ENCODE measurements around the gene RB1.
"Not testable (repeated sequence)": the region's sequence is repeated elsewhere in the genome, so short reads cannot be mapped to it uniquely, and the experiment has no call there.

RB1 gene

DNA sequence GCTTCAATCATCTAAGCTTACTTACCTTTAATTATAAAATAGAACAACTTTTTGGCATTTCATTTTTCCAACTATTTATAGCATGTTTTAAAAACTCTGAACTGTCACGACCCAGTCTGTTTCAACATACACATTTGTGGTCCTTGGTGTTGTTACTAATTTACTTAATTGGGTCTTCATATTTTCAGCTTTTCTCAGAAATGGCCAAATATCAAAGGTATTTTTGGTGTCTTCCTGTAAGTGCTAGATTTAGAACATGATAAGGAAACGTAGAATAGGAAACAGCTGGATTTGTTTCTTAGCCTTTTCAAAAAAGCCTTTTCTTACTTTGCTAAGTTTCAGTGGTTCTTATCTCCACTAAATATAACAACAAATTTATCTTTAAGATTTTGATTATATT is 97.9 kb downstream of the RB1 start:
- Mint-ChIP-seq H3K36me3 (peaks cover 5% of the 10 kb centered on the region), H3K9me3 (ENCODE audit: low read depth) (no peaks in the 10 kb centered on the region), H3K27me3 (no peaks in the 10 kb centered on the region), H3K4me1 (ENCODE audit: low read depth) (peaks cover 43% of the 10 kb centered on the region), H3K4me3 (no peak overlapping the region), H3K27ac (no peak overlapping the region)

GRCh38 chr13:48402325-48402932 is 98.9 kb downstream of the RB1 start:
- peaks cover 5% of the 10 kb centered on the region for H3K36me3 Mint-ChIP-seq
- H3K4me1 Mint-ChIP-seq (ENCODE audit: low read depth): peaks cover 45% of the 10 kb centered on the region
- H3K4me3 Mint-ChIP-seq: peak overlapping the region; percentile 20
- H3K27ac Mint-ChIP-seq: peak overlapping the region; percentile 55
- H3K27me3 Mint-ChIP-seq: no peaks in the 10 kb centered on the region
- H3K9me3 Mint-ChIP-seq (ENCODE audit: low read depth): no peaks in the 10 kb centered on the region

DNA sequence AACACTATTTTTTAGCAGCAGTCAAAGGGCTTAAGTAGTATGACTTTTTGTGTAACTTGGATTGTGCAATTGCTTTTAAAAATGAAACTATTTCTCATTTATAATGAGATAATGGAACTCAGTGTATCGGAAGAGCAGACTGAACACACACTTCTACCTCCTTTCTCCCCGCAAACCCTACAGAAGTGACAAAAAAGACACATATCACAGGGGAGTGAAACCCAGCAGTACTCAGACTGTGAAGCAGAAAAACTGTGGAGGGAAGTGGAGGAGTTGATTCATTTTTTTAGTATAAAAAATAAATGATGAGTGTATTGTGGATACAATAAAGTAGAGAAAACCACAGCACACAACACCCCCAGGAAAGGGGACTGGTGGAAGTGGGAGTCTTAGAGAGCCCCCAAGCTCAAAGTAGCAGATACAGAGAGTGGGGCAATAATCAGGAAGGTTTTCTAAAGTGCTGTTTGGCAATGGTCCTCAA is 99.6 kb downstream of the RB1 start:
- Mint-ChIP-seq H3K36me3 (peaks cover 5% of the 10 kb centered on the region), H3K27me3 (no peaks in the 10 kb centered on the region), H3K4me3 (no peak overlapping the region), H3K4me1 (ENCODE audit: low read depth) (peaks cover 46% of the 10 kb centered on the region), H3K27ac (peak overlapping the region; percentile 6), H3K9me3 (ENCODE audit: low read depth) (no peaks in the 10 kb centered on the region)

GRCh38 chr13:48403913-48404312 is 100.4 kb downstream of the RB1 start:
- H3K27me3 Mint-ChIP-seq: no peaks in the 10 kb centered on the region
- H3K4me3 Mint-ChIP-seq: no peak overlapping the region
- H3K36me3 Mint-ChIP-seq: peaks cover 5% of the 10 kb centered on the region
- H3K9me3 Mint-ChIP-seq (ENCODE audit: low read depth): no peaks in the 10 kb centered on the region
- peaks cover 53% of the 10 kb centered on the region for H3K4me1 Mint-ChIP-seq (ENCODE audit: low read depth)
- peak overlapping the region; percentile 41 for H3K27ac Mint-ChIP-seq

- no peaks in the 10 kb centered on the region for H3K27me3 Mint-ChIP-seq
- H3K4me1 Mint-ChIP-seq (ENCODE audit: low read depth): peaks cover 61% of the 10 kb centered on the region
These were observed 101.4 kb downstream of the RB1 start for GRCh38 chr13:48404952-48405351.

GRCh38 chr13:48405875-48406274 is 102.3 kb downstream of the RB1 start:
- H3K36me3 Mint-ChIP-seq: peaks cover 9% of the 10 kb centered on the region
- H3K27ac Mint-ChIP-seq: no peak overlapping the region
- H3K4me3 Mint-ChIP-seq: no peak overlapping the region
- no peaks in the 10 kb centered on the region for H3K27me3 Mint-ChIP-seq
- H3K9me3 Mint-ChIP-seq (ENCODE audit: low read depth): no peaks in the 10 kb centered on the region
- peaks cover 62% of the 10 kb centered on the region for H3K4me1 Mint-ChIP-seq (ENCODE audit: low read depth)

More at GRCh38 chr13:48404952-48405351, 101.4 kb downstream of the RB1 start:
- no peak overlapping the region for H3K27ac Mint-ChIP-seq
- H3K36me3 Mint-ChIP-seq: peaks cover 6% of the 10 kb centered on the region
- no peaks in the 10 kb centered on the region for H3K9me3 Mint-ChIP-seq (ENCODE audit: low read depth)
- no peak overlapping the region for H3K4me3 Mint-ChIP-seq

DNA sequence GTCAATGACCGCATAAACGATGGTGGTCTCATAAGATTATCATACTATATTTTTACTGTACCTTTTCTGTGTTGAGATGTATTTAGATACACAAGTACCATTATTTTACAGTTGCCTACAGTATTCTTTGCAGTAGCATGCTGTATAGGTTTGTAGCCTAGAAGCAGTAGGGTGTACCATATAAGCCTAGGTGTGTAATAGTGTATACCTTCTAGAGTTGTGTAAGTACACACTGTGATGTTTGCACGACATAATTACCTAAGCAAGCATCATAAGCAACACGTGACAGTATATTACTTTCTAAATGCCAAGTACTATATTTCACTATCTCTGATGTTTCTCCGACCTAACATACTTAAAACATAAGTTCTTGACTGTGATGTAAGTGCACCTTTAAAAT is 106.6 kb downstream of the RB1 start:
- Mint-ChIP-seq H3K27ac (no peak overlapping the region), H3K27me3 (no peaks in the 10 kb centered on the region), H3K36me3 (peaks cover 9% of the 10 kb centered on the region), H3K4me1 (ENCODE audit: low read depth) (peaks cover 62% of the 10 kb centered on the region), H3K4me3 (peak overlapping the region; percentile 73), H3K9me3 (ENCODE audit: low read depth) (no peaks in the 10 kb centered on the region)

GRCh38 chr13:48411147-48411794 is 107.7 kb downstream of the RB1 start:
- no peaks in the 10 kb centered on the region for H3K9me3 Mint-ChIP-seq (ENCODE audit: low read depth)
- peak overlapping the region; percentile 87 for H3K4me3 Mint-ChIP-seq
- H3K27ac Mint-ChIP-seq: peak overlapping the region; percentile 88
- no peaks in the 10 kb centered on the region for H3K27me3 Mint-ChIP-seq
- peaks cover 57% of the 10 kb centered on the region for H3K4me1 Mint-ChIP-seq (ENCODE audit: low read depth)
- H3K36me3 Mint-ChIP-seq: peaks cover 6% of the 10 kb centered on the region

- peaks cover 54% of the 10 kb centered on the region for H3K4me1 Mint-ChIP-seq (ENCODE audit: low read depth)
- H3K9me3 Mint-ChIP-seq (ENCODE audit: low read depth): no peaks in the 10 kb centered on the region
- peaks cover 4% of the 10 kb centered on the region for H3K36me3 Mint-ChIP-seq
- peak overlapping the region; percentile 87 for H3K4me3 Mint-ChIP-seq
- peak overlapping the region; percentile 88 for H3K27ac Mint-ChIP-seq
- H3K27me3 Mint-ChIP-seq: no peaks in the 10 kb centered on the region
These were observed 108.4 kb downstream of the RB1 start for GRCh38 chr13:48411841-48412531.

GRCh38 chr13:48412881-48413351 is 109.4 kb downstream of the RB1 start, which contains the start of gene LPAR6:
Gene LPAR6 (minus strand): TSS chr13:48413113. CDS start chr13:48412423, 690 bp downstream.
- H3K27ac Mint-ChIP-seq: peak within 1 kb of the TSS; percentile 88
- peaks cover 9% of the 10 kb centered on the region for H3K36me3 Mint-ChIP-seq
- H3K9me3 Mint-ChIP-seq (ENCODE audit: low read depth): no peaks in the 10 kb centered on the region
- H3K4me3 Mint-ChIP-seq: peak within 1 kb of the TSS; percentile 87
- H3K27me3 Mint-ChIP-seq: no peaks in the 10 kb centered on the region
- H3K4me1 Mint-ChIP-seq (ENCODE audit: low read depth): peaks cover 50% of the 10 kb centered on the region

GRCh38 chr13:48414501-48414900 is 111.0 kb downstream of the RB1 start:
- no peak overlapping the region for H3K27ac Mint-ChIP-seq
- H3K36me3 Mint-ChIP-seq: peaks cover 11% of the 10 kb centered on the region
- H3K4me1 Mint-ChIP-seq (ENCODE audit: low read depth): peaks cover 39% of the 10 kb centered on the region
- H3K4me3 Mint-ChIP-seq: no peak overlapping the region
- no peaks in the 10 kb centered on the region for H3K27me3 Mint-ChIP-seq
- peaks cover 3% of the 10 kb centered on the region for H3K9me3 Mint-ChIP-seq (ENCODE audit: low read depth)

DNA sequence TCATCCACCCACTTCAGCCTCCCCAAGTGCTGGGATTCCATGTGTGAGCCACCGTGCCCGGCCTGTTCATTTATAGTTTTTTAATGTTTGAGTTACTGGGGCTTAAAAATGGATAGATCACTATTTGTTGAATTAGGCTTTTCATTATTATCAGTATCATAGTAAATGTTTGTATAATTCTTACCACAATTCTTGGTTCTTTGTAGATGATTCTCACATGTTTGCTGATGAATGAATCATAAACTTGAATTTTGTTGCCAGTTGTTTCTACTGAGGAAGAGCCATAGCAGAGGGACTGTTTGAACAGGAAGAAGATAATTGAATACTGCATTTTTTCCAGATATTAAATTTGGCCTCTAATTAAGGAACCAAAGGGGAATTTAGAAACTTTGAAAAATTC is 112.0 kb downstream of the RB1 start:
- Mint-ChIP-seq H3K27me3 (no peaks in the 10 kb centered on the region), H3K27ac (no peak overlapping the region), H3K9me3 (ENCODE audit: low read depth) (peaks cover 3% of the 10 kb centered on the region), H3K4me1 (ENCODE audit: low read depth) (peaks cover 29% of the 10 kb centered on the region), H3K4me3 (no peak overlapping the region), H3K36me3 (peaks cover 8% of the 10 kb centered on the region)

DNA sequence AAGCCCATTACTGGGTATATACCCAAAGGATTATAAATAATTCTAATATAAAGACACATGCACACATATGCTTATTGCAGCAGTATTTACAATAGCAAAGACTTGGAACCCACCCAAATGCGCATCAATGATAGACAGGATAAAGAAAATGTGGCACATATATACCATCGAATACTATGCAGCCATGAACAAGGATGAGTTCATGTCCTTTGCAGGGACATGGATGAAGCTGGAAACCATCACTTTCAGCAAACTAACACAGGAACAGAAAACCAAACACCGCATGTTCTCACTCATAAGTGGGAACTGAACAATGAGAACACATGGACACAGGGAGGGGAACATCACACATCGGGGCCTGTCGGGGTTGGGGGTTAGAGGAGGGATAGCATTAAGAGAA is 118.5 kb downstream of the RB1 start:
- H3K27ac Mint-ChIP-seq; H3K4me1 Mint-ChIP-seq (ENCODE audit: low read depth); H3K27me3 Mint-ChIP-seq; H3K9me3 Mint-ChIP-seq (ENCODE audit: low read depth); H3K4me3 Mint-ChIP-seq: not testable (repeated sequence)
- peaks cover 14% of the 10 kb centered on the region for H3K36me3 Mint-ChIP-seq

- H3K27ac Mint-ChIP-seq: no peak overlapping the region
These were observed 120.7 kb downstream of the RB1 start for GRCh38 chr13:48424212-48424611.

DNA sequence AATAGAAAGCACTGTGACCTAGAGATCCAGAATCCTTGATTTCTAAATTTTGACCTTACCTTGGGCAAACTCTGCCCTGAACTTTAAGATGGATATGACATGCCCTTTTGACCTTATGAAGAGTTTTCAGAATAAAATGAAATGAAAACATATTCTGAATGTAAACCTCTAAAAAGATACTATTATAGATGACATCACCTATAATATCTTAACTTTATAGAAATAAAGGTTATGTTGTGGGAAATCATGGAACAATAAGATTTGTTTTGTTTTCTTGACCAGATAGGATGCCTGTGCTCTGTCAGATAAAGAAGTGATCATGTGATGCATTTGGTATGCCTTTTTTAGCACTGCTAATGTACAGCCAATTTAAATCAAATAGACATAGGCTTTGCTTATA is 122.5 kb downstream of the RB1 start:
- H3K4me1 Mint-ChIP-seq (ENCODE audit: low read depth): peaks cover 15% of the 10 kb centered on the region
- no peak overlapping the region for H3K27ac Mint-ChIP-seq
- peaks cover 9% of the 10 kb centered on the region for H3K36me3 Mint-ChIP-seq
- H3K27me3 Mint-ChIP-seq: no peaks in the 10 kb centered on the region
- H3K9me3 Mint-ChIP-seq (ENCODE audit: low read depth): no peaks in the 10 kb centered on the region
- H3K4me3 Mint-ChIP-seq: no peak overlapping the region

More at GRCh38 chr13:48424212-48424611, 120.7 kb downstream of the RB1 start:
- Mint-ChIP-seq H3K36me3 (peaks cover 9% of the 10 kb centered on the region), H3K4me3 (no peak overlapping the region), H3K9me3 (ENCODE audit: low read depth) (no peaks in the 10 kb centered on the region), H3K27me3 (no peaks in the 10 kb centered on the region), H3K4me1 (ENCODE audit: low read depth) (peaks cover 6% of the 10 kb centered on the region)
